GM12892 (cell line): ENCODE measurements around the gene POU2AF1.

Experiments used
- POLR2A ChIP-seq: IDR thresholded peaks from 2 replicates; pipeline ENCODE4 v1.6.1; 2011; ENCODE audit warnings: low read depth, low read length, control low read depth
- POLR2AphosphoS5 ChIP-seq: IDR thresholded peaks from 2 replicates; pipeline ENCODE4 v1.6.1; 2011; ENCODE audit warnings: low read depth, low read length, control low read depth
- TAF1 ChIP-seq: IDR thresholded peaks from 2 replicates; pipeline ENCODE4 v1.6.1; 2011; ENCODE audit warnings: low read depth, mild to moderate bottlenecking, control low read depth, low read length, borderline replicate concordance

DNA sequence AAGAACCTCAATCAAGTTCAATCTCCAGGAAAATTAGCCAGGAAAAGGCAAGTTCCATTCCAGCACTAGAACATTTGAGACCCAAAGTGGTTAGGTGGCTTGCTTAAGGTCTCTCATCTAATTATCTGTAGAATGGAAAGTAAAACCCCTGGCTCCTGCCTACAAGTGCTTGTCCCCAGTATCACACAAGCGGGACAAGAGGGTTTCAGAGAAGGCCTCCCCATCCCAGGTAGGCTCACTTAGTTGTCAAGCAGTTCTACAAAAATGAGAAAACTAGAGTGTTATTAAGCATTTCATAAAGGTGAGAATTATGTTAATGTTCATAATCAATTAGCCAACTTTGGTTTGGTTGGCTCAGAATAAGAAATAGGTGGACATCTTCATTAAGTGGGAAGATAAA lies 5.5 kb downstream of the POU2AF1 start:
- TF ChIP-seq POLR2AphosphoS5 (no peak), POLR2A (no peak), TAF1 (no peak)
